HL-60 (cell line): ENCODE measurements around the gene TLE2.

ENCODE experiments used
- GABPA ChIP-seq: IDR thresholded peaks from 2 replicates; pipeline ENCODE4 v1.6.1; 2012; ENCODE audit warnings: low read depth
- POLR2AphosphoS5 ChIP-seq: IDR thresholded peaks from 2 replicates; pipeline ENCODE4 v1.6.1; 2012; ENCODE audit warnings: low read depth
- TF ChIP-seq, protein P1 (sequence below): IDR thresholded peaks from 2 replicates; pipeline ENCODE4 v1.6.1; 2012; ENCODE audit warnings: low read depth; ENCODE audit not compliant: insufficient replicate concordance
- TF ChIP-seq, protein P2 (sequence below): IDR thresholded peaks from one replicate; pipeline ENCODE4 v1.5.1; 2011; ENCODE audit warnings: low read length, control low read depth, inconsistent platforms; ENCODE audit not compliant: insufficient read depth

DNA sequence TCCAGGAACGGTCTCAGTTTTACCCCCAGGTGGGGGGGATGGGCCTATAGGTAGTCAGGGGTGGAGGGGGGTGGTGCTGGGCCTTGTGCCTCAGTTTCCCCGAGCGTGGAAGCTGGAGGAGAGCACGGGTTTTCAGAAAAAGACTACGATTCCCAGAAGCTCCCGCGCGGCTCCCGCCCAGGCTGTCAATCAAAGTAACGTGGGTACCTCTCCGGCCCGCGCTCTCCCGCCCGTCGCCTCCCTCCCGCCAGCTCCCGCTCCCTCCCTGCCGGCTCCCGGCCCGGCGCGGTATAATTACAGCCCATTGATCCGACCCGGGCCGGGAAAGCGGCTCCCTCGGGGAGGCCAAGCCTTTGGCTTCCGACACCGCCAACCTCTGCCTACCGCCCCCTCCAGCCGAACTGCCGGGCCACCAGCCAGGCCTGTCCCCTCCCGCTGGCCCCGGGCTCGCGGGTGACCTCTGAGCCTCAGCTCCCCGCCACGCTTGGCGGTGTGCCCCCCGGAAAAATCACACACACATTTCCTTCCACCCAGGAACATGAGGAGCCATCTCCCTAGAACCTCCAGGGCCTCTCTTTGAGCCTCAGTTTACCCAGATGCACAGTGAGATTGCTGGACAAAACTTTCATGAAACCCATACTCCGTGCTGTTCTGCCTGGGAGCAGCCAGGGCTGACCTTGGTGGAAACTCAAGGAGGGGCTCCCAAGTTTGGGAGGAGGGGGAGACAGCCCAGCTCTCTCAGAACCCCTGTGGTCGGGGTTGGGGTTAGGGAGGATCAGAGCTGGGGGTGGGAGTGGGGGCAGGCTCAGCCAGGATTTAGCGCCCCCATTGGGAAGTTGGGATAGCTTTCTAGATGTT is 7.3 kb upstream of the TLE2 start:
- TF ChIP-seq, protein P1, sequence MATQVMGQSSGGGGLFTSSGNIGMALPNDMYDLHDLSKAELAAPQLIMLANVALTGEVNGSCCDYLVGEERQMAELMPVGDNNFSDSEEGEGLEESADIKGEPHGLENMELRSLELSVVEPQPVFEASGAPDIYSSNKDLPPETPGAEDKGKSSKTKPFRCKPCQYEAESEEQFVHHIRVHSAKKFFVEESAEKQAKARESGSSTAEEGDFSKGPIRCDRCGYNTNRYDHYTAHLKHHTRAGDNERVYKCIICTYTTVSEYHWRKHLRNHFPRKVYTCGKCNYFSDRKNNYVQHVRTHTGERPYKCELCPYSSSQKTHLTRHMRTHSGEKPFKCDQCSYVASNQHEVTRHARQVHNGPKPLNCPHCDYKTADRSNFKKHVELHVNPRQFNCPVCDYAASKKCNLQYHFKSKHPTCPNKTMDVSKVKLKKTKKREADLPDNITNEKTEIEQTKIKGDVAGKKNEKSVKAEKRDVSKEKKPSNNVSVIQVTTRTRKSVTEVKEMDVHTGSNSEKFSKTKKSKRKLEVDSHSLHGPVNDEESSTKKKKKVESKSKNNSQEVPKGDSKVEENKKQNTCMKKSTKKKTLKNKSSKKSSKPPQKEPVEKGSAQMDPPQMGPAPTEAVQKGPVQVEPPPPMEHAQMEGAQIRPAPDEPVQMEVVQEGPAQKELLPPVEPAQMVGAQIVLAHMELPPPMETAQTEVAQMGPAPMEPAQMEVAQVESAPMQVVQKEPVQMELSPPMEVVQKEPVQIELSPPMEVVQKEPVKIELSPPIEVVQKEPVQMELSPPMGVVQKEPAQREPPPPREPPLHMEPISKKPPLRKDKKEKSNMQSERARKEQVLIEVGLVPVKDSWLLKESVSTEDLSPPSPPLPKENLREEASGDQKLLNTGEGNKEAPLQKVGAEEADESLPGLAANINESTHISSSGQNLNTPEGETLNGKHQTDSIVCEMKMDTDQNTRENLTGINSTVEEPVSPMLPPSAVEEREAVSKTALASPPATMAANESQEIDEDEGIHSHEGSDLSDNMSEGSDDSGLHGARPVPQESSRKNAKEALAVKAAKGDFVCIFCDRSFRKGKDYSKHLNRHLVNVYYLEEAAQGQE: no peak
- TF ChIP-seq, protein P2, sequence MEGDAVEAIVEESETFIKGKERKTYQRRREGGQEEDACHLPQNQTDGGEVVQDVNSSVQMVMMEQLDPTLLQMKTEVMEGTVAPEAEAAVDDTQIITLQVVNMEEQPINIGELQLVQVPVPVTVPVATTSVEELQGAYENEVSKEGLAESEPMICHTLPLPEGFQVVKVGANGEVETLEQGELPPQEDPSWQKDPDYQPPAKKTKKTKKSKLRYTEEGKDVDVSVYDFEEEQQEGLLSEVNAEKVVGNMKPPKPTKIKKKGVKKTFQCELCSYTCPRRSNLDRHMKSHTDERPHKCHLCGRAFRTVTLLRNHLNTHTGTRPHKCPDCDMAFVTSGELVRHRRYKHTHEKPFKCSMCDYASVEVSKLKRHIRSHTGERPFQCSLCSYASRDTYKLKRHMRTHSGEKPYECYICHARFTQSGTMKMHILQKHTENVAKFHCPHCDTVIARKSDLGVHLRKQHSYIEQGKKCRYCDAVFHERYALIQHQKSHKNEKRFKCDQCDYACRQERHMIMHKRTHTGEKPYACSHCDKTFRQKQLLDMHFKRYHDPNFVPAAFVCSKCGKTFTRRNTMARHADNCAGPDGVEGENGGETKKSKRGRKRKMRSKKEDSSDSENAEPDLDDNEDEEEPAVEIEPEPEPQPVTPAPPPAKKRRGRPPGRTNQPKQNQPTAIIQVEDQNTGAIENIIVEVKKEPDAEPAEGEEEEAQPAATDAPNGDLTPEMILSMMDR: no peak
- TF ChIP-seq POLR2AphosphoS5 (no peak), GABPA (no peak)
